Endothelial cell of umbilical vein (primary cell): Measurements from ENCODE around the gene CELF5. TPM values are rescaled to one million over a fixed set of nuclear protein-coding genes. Genes with fewer than 3 reads are reported as not detected.

Experiments used
- BruUV-seq: library from RNA; stranded (reverse); fragments of 400-500 nt; replicated peaks from 2 replicates; lab custom pipeline; 2021; lab: Mats Ljungman, UMichigan
- CTCF ChIA-PET: fragments of 300-600, 350-600 bp; sonication (Branson Sonifier 250); formaldehyde crosslinking; loops from one replicate; lab custom pipeline; 2021; ENCODE audit warnings: antibody characterized with exemption, inconsistent platforms; lab: Charles Lee
- POLR2A ChIA-PET: fragments of 300-600, 350-600 bp; sonication (Branson Sonifier 250); formaldehyde crosslinking; loops from one replicate; lab custom pipeline; 2021; ENCODE audit warnings: antibody characterized with exemption, inconsistent platforms; lab: Charles Lee
- DNase-seq: peaks from one replicate; pipeline ENCODE4 v3.0.0-alpha.2; 2011; ENCODE audit warnings: low read depth, low spot score
- FAIRE-seq: peaks from 2 replicates; lab custom pipeline; 2011; peaks lifted over from hg19 to GRCh38; lab: Jason Lieb, UNC
- H2AFZ ChIP-seq: 2 replicates; pipeline ENCODE4 v1.6.0; 2012; ENCODE audit warnings: low read depth, low read length, control low read depth, inconsistent platforms
- H3K27ac ChIP-seq: 2 replicates; pipeline ENCODE4 v1.5.1; 2011; ENCODE audit warnings: low read depth, mild to moderate bottlenecking, control low read depth, low read length, moderate library complexity; ENCODE audit not compliant: insufficient read depth
- H3K27me3 ChIP-seq, 2 experiments: 2 replicates each; pipeline versions ENCODE4 v1.6.0 to v1.6.1; 2011; ENCODE audit warnings: low read length in 2 of 2, mixed read lengths in 1 of 2; ENCODE audit not compliant: control insufficient read depth in 2 of 2, insufficient read depth in 2 of 2
- H3K36me3 ChIP-seq, 2 experiments: 2 replicates in 1 of 2; 3 replicates in 1 of 2; pipeline ENCODE4 v1.5.1; 2011; ENCODE audit warnings: low read length in 2 of 2, mild to moderate bottlenecking in 1 of 2, moderate library complexity in 1 of 2; ENCODE audit not compliant: control insufficient read depth in 2 of 2, insufficient read depth in 2 of 2; ENCODE audit errors: extremely low read depth in 1 of 2
- H3K4me1 ChIP-seq: 3 replicates; pipeline ENCODE4 v1.5.1; 2011; ENCODE audit warnings: mild to moderate bottlenecking, low read length; ENCODE audit not compliant: control insufficient read depth, insufficient read depth; ENCODE audit errors: extremely low read depth
- H3K4me2 ChIP-seq: 2 replicates; pipeline ENCODE4 v1.6.1; 2011; ENCODE audit warnings: low read length, control low read depth, mixed read lengths; ENCODE audit not compliant: insufficient read depth
- H3K4me3 ChIP-seq, 3 experiments: fragments of 200-600 bp in 1 of 3; sonication (generic), shearing (Covaris generic) in 1 of 3; replicated peaks in 1 of 3; 2 replicates each; pipeline ENCODE4 v1.5.1; 2011 to 2016; ENCODE audit warnings: control low read depth in 3 of 3, low read length in 3 of 3, mild to moderate bottlenecking in 2 of 3, inconsistent platforms in 1 of 3, low read depth in 1 of 3, moderate library complexity in 1 of 3; ENCODE audit not compliant: insufficient read depth in 1 of 3
- H3K79me2 ChIP-seq: 2 replicates; pipeline ENCODE4 v1.6.0; 2012; ENCODE audit warnings: low read length, inconsistent platforms; ENCODE audit not compliant: control insufficient read depth, insufficient read depth
- H3K9ac ChIP-seq: replicated peaks from 2 replicates; pipeline ENCODE3; 2011; ENCODE audit warnings: low read length, control low read depth; ENCODE audit not compliant: insufficient read depth; ENCODE audit errors: extremely low read depth
- H3K9me1 ChIP-seq: replicated peaks from 3 replicates; pipeline ENCODE4 v1.6.0; 2011; ENCODE audit warnings: mild to moderate bottlenecking, low read length; ENCODE audit not compliant: control insufficient read depth, insufficient read depth; ENCODE audit errors: extremely low read depth
- H3K9me3 ChIP-seq: replicated peaks from 2 replicates; pipeline ENCODE4 v1.5.1; 2012; ENCODE audit warnings: low read length, inconsistent platforms; ENCODE audit not compliant: control insufficient read depth, insufficient read depth
- H4K20me1 ChIP-seq: replicated peaks from 2 replicates; pipeline ENCODE3; 2011; ENCODE audit warnings: mild to moderate bottlenecking, low read length; ENCODE audit not compliant: control insufficient read depth, insufficient read depth; ENCODE audit errors: extremely low read depth
- EZH2 ChIP-seq: IDR thresholded peaks from 2 replicates; pipeline ENCODE4 v1.6.1; 2012; ENCODE audit warnings: borderline replicate concordance, low read depth, mild to moderate bottlenecking, moderate library complexity, low read length, inconsistent platforms; ENCODE audit not compliant: severe bottlenecking
- FOS ChIP-seq: IDR thresholded peaks from 2 replicates; pipeline ENCODE4 v1.6.1; 2011; ENCODE audit warnings: mild to moderate bottlenecking, low read length, moderate library complexity, borderline replicate concordance; ENCODE audit not compliant: insufficient read depth
- GATA2 ChIP-seq: IDR thresholded peaks from 2 replicates; pipeline ENCODE4 v1.7.0; 2011; ENCODE audit warnings: low read depth, mild to moderate bottlenecking, moderate library complexity, mixed read lengths, low read length; ENCODE audit not compliant: insufficient read length, insufficient read depth
- JUN ChIP-seq: IDR thresholded peaks from 2 replicates; pipeline ENCODE4 v1.6.1; 2011; ENCODE audit warnings: borderline replicate concordance, low read depth; ENCODE audit not compliant: insufficient read length, insufficient read depth
- POLR2AphosphoS5 ChIP-seq: IDR thresholded peaks from 2 replicates; pipeline ENCODE4 v1.6.1; 2012; ENCODE audit warnings: low read depth, mild to moderate bottlenecking, control low read depth, low read length, moderate library complexity; ENCODE audit not compliant: insufficient read depth
- dilution Hi-C: fragments of 300-500 bp; cut with MboI; formaldehyde crosslinking; loops from one replicate; pipeline ENCODE4 v1.15.0; 2019; ENCODE audit warnings: low sequenced_read_pairs; ENCODE audit not compliant: extremely low pct_ligation_motif_present
- intact Hi-C: fragments of 100-400 bp; cut with micrococcal nuclease; formaldehyde crosslinking; loops from one replicate; pipeline ENCODE4 v1.10.0; 2022
- polyA plus RNA-seq, 4 experiments: library from polyadenylated mRNA; depleted of rRNA in 3 of 4; stranded (reverse) in 3 of 4; unstranded in 1 of 4; fragments of >200 nt; gene quantifications; 2 replicates each; pipeline versions ENCODE4 v1.2.1 to v1.2.3, GENCODE V29; 2011 to 2012; ENCODE audit warnings: missing spikeins in 1 of 4
- total RNA-seq: library from RNA; stranded (reverse); gene quantifications from 2 replicates; pipeline ENCODE4 v1.2.3, GENCODE V29; 2021
- TF ChIP-seq, protein P1 (sequence below): IDR thresholded peaks from 2 replicates; pipeline ENCODE4 v1.6.1; 2011; ENCODE audit not compliant: insufficient read depth, insufficient read length
- TF ChIP-seq, protein P2 (sequence below), 2 donors: IDR thresholded peaks; 1 replicate in 1 of 2; 2 replicates in 1 of 2; pipeline ENCODE4 v1.5.1; 2011; ENCODE audit warnings: low read length in 2 of 2, mild to moderate bottlenecking in 2 of 2, moderate library complexity in 2 of 2, control low read depth in 1 of 2, inconsistent platforms in 1 of 2, low read depth in 1 of 2; ENCODE audit not compliant: insufficient read depth in 1 of 2; ENCODE audit errors: extremely low read depth in 1 of 2

CELF5 gene
- total and polyA plus RNA-seq, 2 donors (not counting 3 experiments of a cell fraction or from before 2014, with no cell fraction given), result not detected

- Histone ChIP-seq H3K4me1 (no peaks in the 10 kb centered on the region), H4K20me1 (no peaks in the 10 kb centered on the region), H3K79me2 (no peaks in the 10 kb centered on the region), H3K4me3 (no peak overlapping the region), H3K9me1 (no peaks in the 10 kb centered on the region), H3K36me3 (no peaks in the 10 kb centered on the region), H3K9me3 (no peaks in the 10 kb centered on the region), H3K4me2 (no peak overlapping the region), H2AFZ (no peak overlapping the region), H3K9ac (no peak overlapping the region), H3K27ac (no peak overlapping the region), H3K27me3 (peaks cover 20 to 23% of the 10 kb centered on the region in 2 experiments)
- dilution Hi-C loops, result no loop called here
- ChIA-PET CTCF (interaction anchor here (1.1 kb wide), 2 partner anchors 11 to 24 kb away, joined by 3 to 4 read pairs; no protein-coding TSS in a partner anchor), POLR2A (interaction anchor here (0.9 kb wide), 1 partner anchor 329 kb away, joined by 3 read pairs; the partner anchor contains the start of gene ZNF57)
- DNase-seq (no peak), FAIRE-seq (no peak)
- TF ChIP-seq EZH2 (no peak), FOS (no peak), POLR2AphosphoS5 (no peak), GATA2 (no peak), JUN (no peak)
- TF ChIP-seq, protein P1, sequence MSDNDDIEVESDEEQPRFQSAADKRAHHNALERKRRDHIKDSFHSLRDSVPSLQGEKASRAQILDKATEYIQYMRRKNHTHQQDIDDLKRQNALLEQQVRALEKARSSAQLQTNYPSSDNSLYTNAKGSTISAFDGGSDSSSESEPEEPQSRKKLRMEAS, result no peak
- TF ChIP-seq, protein P2, sequence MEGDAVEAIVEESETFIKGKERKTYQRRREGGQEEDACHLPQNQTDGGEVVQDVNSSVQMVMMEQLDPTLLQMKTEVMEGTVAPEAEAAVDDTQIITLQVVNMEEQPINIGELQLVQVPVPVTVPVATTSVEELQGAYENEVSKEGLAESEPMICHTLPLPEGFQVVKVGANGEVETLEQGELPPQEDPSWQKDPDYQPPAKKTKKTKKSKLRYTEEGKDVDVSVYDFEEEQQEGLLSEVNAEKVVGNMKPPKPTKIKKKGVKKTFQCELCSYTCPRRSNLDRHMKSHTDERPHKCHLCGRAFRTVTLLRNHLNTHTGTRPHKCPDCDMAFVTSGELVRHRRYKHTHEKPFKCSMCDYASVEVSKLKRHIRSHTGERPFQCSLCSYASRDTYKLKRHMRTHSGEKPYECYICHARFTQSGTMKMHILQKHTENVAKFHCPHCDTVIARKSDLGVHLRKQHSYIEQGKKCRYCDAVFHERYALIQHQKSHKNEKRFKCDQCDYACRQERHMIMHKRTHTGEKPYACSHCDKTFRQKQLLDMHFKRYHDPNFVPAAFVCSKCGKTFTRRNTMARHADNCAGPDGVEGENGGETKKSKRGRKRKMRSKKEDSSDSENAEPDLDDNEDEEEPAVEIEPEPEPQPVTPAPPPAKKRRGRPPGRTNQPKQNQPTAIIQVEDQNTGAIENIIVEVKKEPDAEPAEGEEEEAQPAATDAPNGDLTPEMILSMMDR (IDR thresholded peaks at IDR 0.05; ENCODE audit: extremely low read depth in 1 of 2, insufficient read depth in 1 of 2, low read depth in 1 of 2, low read length in 2 of 2), result no peak
- BruUV-seq, result no TSS peak
- intact Hi-C loops, result no loop called here
Measured at GRCh38 chr19:3229346-3229743, 4.9 kb downstream of the CELF5 start.
